ENCODE measurements around the gene CCDC107.

The CCDC107 gene

DNA sequence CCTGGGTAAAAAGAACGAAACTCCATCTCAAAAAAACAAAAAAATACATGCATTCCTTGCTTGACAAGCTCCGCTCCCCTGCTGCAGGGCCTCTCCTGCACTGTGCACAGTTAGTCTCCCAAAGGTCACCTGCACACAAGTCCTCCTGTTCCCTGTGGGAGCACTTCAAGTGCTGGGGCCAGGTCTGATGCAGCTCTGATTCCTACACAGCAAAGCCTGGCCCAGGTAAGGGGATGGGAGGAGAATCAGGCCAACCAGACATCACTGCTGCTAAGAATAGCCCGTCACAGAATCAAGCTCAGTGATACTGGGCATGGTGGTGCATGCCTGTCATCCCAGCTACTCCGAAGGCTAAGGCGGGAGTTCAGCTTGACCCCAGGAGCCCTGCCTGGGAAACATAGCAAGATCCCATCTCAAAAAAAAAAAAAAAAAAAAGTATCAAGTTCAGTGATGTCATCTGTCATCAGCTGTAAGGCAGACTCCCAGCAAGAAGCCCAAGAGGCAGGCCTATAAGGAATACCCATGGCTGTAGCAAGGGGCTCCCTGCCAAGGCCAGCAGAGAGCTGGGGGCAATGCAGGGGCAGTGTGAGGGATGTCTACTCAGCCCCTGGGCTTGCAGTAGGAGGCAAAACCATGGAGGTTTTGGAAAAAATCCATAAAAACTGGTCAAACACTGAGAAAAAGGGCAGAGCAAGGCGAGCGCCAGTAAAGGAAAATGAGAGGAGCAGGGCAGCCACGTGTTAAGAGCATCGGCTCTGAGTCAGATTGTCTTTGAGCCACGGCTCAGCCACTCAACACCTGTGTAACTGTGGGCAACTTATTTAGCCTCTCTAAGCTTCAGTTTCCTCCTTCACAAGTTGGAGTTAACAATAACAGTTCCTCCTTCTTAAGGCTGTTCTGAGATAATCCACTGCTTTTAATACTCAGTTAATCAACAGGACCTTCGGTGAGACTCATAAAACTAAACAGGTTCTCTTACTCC lies 28.4 kb downstream of the CCDC107 start:
- DNase-seq = no peak

DNA sequence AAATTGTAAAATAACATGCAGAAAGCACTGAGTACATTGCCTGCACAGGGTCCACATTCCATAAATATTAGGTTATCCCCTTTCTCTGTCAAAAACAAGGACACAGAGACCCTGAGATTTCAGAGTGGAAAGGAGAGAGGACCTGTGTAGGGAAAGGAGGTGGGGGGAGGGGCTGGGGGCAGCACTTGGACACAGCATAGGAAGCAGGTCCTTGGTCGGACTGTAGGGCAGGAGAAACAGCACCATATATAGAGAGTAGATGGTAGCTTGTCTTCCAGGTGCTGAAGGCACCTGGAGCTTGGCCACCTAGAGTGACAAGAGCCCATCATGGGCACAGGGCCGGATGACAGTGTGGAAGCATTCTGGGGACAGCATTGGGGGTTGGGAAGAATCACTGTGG lies 29.2 kb downstream of the CCDC107 start:
- no peak for DNase-seq

DNA sequence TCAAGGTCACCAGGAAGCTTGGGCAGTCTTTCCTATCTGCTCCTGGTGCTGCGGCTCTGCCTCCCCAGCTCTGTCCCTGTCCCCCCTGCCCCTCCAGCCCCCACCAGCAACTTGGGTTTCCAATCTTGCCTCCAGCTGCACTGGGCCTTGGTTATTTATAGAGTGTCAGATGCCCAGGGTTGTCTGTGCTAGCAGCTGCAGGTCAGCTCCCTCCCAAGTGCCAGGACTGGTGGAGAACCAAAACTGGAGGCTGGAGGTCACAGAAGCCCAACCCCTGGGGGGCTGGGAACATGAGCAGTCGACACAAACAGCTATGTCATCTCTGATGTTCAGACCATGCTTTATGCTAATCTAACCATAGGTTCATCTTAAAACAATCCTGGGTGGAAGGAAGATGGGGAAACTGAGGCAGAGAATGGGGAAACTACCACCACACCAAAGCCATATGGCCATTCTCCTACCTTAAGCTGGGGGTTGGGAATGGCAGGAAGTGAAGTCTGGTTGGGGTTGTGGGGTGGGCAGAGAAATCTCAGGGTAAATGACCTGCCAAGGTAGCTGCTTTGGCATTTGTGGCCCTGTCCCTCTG lies 30.0 kb downstream of the CCDC107 start:
- DNase-seq = no peak

DNA sequence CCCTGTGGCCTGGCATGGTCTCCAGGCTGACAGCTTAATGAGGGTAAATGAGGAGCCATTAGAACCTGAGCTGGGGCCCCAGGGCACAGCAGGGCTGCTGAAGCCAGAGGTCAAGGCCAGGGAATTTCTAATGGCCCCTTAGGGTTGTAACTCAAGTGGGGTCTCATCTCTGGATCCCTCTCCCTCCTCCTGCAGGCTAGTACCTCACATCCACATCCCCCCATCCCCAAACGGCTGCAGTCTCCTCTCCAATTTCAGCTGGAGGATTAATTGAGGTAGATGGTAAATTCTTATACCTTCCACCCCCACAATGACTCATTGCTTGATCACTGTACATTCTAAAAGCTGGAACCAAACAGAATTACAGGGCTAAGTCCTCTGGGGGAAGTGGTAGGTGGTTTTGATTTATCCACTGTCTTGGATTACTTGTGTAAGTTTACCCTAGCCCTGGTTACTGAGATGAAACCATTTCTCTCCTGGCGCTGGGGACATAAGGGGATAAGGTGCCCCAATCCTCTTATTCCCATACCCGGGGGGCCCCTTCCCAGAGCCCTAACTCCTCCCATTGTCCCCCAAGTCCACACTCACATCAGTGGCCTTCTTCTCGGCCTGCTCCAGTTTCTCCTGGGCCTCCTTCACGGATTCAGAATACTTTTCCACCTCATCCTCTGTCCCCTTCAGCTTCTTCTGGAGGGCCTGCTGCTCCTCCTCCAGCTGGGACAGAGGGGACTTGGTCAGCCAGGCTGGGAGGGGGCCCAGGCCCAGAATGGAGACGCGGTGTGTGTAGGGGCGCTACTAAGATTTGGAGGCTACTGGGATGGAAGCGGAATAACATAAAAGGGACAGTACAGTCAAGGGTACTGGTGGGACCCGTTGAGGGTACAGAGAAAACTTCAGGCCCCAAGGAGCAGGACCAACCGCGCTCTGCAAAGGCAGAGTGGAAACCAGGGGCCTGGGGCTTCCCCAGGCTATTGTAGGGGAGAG lies 30.8 kb downstream of the CCDC107 start:
- DNase-seq = no peak

DNA sequence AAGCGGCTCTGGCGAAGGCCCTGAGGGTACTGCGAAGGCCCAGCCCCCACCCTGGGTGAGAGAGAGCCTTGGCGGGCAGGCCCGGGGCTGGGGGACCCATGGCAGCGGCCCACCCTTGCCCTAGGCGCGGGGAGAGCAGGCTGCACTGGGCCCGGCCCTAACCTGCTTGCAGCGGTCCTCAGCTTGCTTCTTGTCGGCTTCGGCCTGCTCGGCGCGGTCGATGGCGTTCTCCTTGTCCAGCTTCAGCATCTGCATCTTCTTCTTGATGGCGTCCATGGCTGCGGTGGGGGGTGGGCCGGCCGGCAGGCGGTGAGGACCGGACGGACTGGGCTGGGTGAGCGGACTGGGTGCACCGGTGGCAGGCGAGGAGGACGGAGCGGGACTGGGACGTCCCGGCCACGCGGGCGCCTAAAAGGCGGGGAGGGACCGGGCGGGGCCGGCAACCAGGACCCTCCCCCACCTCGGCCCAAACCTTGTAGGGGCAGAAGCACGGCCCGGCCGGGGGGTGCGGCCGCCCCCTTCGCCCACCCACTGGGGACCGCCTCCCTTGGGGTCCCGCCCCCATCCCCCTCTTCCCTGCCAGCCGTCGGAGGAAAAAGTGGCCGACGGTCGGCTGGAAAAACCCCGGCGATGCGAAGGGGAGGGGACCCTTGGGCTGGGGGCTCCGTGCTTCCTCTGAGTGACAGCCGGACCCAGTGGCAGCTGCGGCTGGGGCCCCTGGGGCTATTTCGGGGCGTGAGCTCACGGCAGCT lies 31.6 kb downstream of the CCDC107 start, which contains the start of gene TPM2:
TPM2 (minus strand) TSS at position 384 of the 752 bp plus-strand sequence; CDS start at position 276, 108 bp downstream.
- no peak for DNase-seq

DNA sequence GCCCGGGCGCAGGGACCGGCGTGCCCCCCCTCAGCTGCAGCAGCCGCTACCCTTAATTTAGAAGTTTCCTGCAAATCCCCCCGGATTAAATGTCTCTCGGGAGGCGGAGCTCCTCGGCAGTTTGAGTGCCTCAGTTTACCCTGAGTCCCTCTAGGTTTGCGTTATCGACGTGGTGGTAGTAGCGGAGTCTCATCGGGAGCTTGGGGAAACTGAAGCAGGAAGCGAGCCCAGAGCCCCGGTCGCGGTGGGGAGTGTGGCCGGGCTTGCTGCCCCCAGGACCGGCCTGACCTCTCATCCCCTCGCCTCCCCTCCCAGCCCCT lies 32.2 kb downstream of the CCDC107 start:
- DNase-seq = no peak

DNA sequence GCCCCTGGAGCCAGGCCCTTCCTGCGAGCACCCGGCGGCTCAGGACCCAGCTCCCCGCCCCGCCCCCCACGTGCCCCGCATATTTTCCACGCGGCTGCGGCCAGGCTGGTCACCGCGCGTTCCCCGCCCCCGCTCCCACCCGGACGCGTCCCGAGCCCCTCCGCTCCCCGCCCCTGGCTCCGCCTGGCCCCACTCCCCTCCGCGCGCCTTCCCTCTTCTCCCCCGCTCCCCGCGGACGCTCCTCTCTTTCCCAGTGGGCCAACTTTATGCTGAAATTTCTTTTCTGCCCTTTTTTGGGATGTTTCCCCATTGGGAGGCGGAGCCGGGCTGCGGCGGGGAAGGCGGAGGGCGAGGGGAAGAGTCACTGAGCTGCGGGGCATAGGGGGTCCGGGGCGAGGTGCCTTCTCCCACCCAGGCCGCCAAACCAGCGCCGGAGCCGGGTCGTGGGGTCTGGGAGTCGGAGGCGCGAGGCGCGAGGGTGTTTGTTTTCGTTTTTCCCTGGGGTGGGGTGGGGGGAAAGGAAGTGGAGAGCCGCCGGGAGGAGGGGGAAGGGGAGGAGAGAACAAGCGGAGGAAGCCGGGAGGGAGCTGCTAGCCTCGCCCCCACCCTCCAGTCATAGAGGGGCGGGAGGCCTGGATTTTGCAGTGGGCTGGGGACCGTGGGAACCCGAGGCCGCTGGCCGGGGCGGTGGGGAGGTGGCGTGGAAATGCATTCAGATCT lies 32.7 kb downstream of the CCDC107 start:
- DNase-seq = peak; percentile 34

DNA sequence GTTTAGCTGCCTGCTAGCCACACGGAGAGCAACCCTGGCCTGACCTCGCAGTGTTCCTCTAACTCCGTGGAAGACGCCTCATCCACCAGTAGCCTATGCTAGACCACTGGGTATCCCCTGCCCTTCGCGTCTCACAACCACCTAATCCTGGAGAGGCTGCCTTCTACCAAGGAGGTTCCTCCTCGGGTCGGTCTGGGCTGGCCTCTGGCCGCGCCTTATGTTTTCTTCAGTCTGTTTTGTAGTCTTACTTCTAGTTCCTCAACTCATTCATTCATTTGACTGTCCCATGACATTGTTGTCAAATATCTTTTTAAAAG lies 33.2 kb downstream of the CCDC107 start:
- no peak for DNase-seq

DNA sequence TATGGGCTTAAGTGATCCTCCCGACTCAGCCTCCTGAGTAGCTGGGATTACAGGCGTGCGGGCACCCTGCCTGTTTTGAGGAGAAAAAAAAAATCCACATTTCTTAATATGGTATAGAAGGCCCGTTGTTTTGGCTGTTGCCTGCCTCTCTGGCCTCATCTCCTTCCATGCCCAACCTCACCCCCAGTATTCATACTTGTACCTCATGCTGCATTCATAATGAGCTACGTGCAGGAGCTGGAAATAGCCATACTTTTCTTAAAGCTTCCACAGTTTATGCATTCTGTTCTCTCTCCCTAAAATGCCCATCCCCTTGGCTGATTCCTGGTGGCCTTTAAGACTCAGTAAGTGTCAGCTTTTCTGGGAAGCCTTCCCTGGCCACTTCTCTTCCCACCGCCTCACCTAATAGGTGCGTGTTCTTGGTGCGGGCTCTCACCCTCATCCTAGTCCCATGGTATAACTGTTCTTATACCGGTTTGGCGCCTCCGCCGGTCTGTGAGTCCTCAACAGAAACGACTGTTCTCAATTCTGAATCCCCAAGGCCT lies 33.7 kb downstream of the CCDC107 start:
- DNase-seq = no peak

DNA sequence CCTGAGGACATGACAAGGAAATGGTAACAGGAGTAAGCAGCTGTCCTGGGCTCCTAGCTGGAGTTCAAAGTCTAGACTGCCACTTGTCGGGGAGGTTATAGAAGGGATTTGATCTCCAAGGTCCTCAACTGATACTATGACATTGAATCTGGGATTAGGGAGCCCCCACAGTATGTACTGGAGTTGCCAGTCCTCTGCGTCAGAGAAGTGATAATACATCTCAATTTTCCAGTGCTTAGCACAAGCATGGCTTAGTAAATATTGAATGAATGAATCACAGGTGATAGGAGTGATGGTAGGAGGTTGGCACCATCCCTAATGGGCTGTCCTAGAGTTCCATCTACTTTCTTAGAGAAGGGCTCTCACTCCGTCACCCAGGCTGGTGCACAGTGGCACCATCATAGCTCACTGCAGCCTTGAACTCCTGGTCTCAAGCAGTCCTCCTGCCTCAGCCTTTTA lies 37.9 kb downstream of the CCDC107 start:
- no peak for DNase-seq

DNA sequence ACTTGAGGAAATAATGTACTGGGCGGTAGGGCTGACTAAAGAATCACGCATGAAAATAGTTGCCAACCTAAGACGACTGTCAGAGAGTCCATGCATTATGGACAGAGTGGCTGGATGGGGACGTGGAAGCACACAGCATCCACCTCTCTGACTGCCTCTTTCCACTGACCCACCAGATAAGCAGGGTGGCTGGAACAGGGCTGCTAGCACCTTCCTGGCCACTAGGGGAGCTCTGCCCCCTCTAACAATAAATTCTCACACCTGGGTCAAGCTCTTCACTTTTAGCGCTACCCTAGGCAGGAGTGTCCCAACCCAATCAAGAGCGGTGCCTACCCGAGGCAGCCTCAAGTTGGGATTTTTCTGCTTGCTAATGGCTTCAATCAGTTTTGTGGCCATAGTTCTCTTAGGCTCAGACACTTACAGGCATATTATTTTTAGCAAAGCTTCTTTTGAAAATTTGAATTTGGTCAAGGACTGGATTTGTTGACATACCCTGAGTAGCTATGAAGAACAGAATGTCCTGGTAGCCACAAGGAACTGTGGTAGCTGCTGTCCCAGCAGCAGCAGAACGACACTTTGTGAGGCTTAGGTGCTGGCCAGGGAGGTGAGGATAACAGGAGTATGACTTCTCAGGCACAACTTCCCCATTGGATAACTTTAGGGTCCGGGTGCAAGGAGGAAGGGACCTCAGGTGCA lies 38.6 kb downstream of the CCDC107 start:
- peak; percentile 66 for DNase-seq

DNA sequence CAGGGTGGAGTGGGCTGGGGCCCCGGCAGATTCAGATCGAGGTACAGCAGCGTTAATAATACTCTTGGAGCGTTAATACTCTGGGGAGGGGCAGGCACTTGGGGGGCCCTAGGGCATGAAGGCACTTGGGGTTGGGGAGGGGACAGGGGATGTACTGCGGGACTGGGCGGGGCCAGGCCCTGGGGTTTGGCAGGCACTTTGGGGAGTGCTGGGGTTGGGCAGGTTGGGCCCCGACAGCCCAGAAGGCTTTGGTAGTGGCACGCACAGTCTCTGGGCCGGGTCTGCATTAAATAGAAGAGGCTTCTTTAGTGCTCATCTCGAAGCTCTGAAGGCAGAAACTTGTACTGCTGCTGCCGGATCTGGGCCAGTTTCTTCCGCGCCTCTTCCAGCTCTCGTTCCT lies 39.4 kb downstream of the CCDC107 start:
- DNase-seq = no peak

DNA sequence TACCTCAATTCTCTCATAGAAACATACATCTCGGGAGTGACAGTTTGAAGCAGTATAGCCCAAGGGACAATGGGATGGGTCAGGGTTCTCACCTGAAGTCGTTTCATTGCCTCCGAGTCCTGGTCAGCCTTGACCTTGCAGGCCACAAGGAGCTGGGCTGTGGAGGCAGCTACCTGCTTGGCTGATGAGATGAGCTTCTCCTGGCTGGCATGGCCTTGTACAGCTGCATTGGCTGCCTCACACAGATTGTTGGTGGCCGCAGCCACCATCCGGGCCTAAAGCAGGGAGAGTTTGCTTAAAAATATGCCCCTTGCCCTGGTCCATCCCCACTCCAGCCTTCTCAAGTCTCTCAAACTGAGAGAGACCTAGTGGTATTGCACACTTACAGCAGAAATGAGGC lies 40.1 kb downstream of the CCDC107 start:
- no peak for DNase-seq

DNA sequence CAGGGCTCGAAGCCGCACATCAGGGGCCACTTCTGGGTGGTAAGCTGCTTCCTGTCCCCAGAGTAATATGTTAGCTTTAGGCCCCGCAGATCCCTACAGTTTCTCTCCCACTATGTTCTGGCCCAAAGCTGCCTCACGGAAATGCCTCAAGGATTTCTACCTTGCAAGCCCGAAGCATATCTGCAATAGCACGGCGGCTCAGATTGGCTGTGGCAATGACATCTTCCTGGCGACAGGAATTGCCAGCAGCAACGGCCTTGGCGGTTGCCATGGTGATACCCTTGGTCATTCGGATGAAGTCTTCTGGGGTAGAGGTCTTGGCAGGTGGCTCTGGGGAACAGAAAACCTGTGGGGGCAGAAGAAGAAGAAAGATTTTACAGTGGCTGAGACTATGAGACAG lies 41.9 kb downstream of the CCDC107 start:
- DNase-seq = no peak

DNA sequence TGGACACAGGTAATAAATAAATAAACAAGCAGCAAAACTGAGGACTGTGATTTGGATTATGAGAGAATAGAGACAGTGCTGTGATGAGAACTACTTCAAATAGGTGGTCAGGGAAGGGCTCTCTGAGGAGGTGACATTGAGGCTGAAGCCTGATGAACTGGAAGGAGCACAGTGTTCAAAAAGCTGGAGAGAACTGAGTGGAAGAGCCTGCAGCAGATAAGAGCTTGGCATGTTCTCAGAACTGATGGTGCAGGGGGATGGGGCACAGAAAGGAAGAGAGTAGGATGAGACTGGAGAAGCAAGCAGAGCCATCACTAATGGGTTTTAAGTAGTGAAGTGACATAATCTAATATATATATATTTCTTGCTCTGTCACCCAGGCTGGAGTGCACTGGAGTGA lies 42.9 kb downstream of the CCDC107 start:
- no peak for DNase-seq

DNA sequence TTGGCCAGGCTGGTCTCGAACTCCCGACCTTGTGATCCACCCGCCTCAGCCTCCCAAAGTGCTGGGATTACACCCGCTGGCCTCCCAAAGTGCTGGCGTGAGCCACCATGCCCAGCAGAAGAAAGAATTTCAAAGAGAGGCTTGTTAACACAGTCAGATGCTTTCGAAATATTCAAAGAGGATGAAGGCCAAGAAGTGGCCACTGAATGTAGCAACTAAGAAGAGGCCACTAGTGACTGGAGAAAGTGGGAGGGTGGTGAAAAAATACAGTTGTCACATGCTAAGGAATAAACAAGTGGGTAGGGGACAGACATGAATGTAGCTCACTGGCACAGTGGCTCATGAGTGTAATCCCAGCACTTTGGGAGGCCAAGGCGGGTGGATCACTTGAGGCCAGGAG lies 44.6 kb downstream of the CCDC107 start:
- no peak for DNase-seq

DNA sequence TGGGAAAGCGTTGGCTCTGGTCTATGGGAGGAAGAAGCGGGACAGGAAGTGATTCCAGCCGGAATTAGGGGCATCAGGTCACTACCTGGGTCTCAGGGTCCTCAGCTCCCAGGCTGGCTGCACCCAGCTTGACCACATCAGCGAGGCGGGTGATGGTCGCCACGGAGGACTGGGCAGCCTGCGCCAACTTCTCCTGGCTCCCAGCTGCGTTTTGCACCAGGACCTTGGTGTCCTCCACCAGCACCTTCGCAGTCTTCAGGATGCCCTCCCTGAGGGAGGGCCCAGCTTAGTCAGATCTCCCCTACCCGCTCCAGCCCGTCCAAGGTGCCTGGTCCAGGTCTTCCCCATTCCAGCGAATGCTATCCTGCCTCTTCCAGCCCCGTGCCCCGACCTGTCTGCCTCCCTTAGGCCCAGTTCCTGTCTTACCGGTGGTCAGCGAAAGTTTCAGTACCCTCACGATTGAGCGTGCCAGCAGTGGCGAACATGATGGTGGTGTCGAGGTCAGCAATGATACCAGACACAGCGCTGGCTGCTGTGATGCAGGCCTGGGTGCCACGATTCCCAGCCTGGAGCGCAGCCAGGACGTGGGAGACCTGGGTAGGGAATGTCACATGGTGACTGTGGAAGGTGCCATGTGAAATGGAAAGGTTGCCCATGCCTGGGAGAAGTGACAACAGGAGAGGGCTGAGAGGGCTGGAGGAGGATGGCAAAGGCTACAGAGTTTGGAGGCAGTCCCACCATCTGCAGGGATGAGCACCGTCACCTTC lies 46.0 kb downstream of the CCDC107 start:
- DNase-seq = no peak

DNA sequence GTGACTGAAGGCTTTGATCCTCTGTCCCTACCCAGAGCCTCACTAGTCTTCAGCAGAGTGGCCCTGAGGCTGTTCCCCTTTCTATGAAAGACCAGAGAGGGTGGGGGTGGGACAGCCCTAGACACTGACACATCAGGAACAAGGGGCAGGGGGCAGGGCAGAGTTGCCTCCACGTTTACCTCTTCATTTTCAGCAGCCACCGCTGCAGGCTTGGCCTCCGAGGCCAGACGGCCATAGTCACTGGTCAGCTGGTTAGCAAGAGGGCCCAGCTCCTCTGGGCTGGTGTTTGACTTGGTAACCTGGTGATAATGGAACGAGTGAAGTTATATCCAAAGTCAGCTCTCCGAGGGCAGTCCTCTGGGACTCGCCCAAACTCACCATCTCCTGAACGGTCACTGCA lies 47.3 kb downstream of the CCDC107 start:
- no peak for DNase-seq

DNA sequence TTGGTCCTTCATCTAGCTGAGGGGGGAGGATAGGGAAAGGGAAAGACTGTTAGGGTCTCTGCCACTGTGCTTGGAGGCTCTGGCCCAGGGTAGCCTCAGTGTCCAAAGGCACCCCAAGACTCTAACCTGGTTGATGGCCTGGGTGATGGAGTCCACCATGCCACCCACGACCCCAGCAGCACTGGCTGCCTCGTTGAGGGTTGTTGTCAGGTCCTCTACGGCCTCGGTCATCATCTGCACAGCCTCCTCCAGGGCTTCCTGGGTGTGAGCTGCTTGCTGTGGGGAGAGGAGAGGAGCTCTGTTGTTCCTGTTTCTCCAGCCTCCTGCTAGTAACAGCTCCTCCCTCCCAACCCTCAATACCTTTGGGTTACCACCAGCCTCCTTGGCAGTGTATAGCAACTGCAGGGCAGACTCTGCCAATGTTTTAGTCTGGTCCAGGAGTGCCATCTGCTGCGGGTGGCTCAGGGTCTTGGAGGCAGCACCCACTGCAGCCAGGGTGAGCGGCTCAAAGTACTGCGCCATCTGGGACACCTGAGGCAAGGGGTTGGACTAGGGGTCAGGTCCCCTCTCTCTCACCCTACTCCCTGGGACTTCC lies 47.8 kb downstream of the CCDC107 start:
- DNase-seq = no peak

DNA sequence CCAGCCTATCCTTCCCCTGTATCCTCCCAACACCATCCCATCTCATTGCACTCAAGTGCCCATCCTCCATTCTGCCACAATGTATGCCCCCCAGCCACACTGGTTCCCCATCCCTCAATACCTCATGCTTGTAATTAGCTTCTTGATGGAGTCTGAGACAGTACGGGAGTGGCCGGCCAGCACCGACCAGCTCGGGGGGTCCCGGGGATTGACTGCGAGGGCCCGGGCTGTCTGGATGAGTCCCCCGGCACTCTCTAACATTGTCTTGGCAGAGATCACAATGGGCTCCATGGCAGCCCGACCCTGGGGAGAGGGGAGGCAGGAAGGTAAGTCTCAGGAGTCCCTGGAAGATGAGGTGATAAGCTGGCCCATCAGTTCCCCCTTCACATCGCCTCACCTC lies 48.9 kb downstream of the CCDC107 start:
- no peak for DNase-seq
